Thoracic aorta (tissue), 2 donors: ENCODE measurements around the gene PPP5C. TPM values are rescaled to one million over a fixed set of nuclear protein-coding genes. Genes with fewer than 3 reads are reported as not detected.
A peak's percentile ranks its signal among the peaks of the same experiment; 100 is the strongest.

Experiments used
- ATAC-seq: fragments of 150-250 bp; one replicate; pipeline ENCODE4 v1.8.0; 2017; ENCODE audit warnings: low read depth; ENCODE audit not compliant: insufficient number of reproducible peaks, low FRiP score
- DNase-seq: peaks from one replicate; pipeline ENCODE4 v3.0.0-alpha.2; 2020; ENCODE audit warnings: low spot score
- H3K27ac ChIP-seq, 2 donors: fragments of 200-600 bp; sonication (generic); 1 replicate in 1 of 2; 2 replicates in 1 of 2; pipeline ENCODE4 v1.5.1; 2016; ENCODE audit warnings: mild to moderate bottlenecking in 2 of 2, moderate library complexity in 2 of 2
- H3K27me3 ChIP-seq: fragments of 200-600 bp; sonication (generic); replicated peaks from 2 replicates; pipeline ENCODE4 v1.6.0; 2016; ENCODE audit warnings: mild to moderate bottlenecking; ENCODE audit not compliant: insufficient read depth
- H3K36me3 ChIP-seq: fragments of 200-600 bp; sonication (generic); one replicate; pipeline ENCODE4 v1.5.1; 2016
- H3K4me1 ChIP-seq, 2 donors: fragments of 200-600 bp; sonication (generic); 1 replicate in 1 of 2; 2 replicates in 1 of 2; pipeline versions ENCODE4 v1.5.1 to v1.6.0; 2016; ENCODE audit warnings: low read depth in 2 of 2, mild to moderate bottlenecking in 1 of 2; ENCODE audit not compliant: control insufficient read depth in 1 of 2
- H3K4me3 ChIP-seq: fragments of 200-600 bp; sonication (generic); 2 replicates; pipeline ENCODE4 v1.5.1; 2016; ENCODE audit warnings: mild to moderate bottlenecking
- H3K9me3 ChIP-seq: fragments of 200-600 bp; sonication (generic); 2 replicates; pipeline ENCODE4 v1.5.1; 2016
- total RNA-seq, 2 donors: library from RNA; depleted of rRNA; stranded (reverse); fragments of >200 nt; gene quantifications; one replicate each; pipeline versions ENCODE4 v1.1.0 to v1.2.3, GENCODE V29; 2016
- TF ChIP-seq, protein P1 (sequence below): fragments of 200-600 bp; sonication (generic); IDR thresholded peaks from one replicate; pipeline ENCODE4 v1.5.1; 2019; ENCODE audit warnings: antibody characterized with exemption

Gene PPP5C
- total RNA-seq, 2 donors from 2014 or later, result 60.6 to 107 TPM

- Histone ChIP-seq H3K9me3 (no peaks in the 10 kb centered on the region), H3K27ac (no peak overlapping the region)
- TF ChIP-seq, protein P1, sequence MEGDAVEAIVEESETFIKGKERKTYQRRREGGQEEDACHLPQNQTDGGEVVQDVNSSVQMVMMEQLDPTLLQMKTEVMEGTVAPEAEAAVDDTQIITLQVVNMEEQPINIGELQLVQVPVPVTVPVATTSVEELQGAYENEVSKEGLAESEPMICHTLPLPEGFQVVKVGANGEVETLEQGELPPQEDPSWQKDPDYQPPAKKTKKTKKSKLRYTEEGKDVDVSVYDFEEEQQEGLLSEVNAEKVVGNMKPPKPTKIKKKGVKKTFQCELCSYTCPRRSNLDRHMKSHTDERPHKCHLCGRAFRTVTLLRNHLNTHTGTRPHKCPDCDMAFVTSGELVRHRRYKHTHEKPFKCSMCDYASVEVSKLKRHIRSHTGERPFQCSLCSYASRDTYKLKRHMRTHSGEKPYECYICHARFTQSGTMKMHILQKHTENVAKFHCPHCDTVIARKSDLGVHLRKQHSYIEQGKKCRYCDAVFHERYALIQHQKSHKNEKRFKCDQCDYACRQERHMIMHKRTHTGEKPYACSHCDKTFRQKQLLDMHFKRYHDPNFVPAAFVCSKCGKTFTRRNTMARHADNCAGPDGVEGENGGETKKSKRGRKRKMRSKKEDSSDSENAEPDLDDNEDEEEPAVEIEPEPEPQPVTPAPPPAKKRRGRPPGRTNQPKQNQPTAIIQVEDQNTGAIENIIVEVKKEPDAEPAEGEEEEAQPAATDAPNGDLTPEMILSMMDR, result no peak
Measured at GRCh38 chr19:46345157-46345556, 1.7 kb upstream of the PPP5C start.

GRCh38 chr19:46347572-46347883 lies 641 bp downstream of the PPP5C start:
- ATAC-seq, result no peak
- peak overlapping the region; percentile 29 to 56 for H3K27ac ChIP-seq

More at GRCh38 chr19:46345157-46345556, 1.7 kb upstream of the PPP5C start:
- no peak for ATAC-seq
- DNase-seq, result no peak
- H3K36me3 ChIP-seq, result peaks cover 8% of the 10 kb centered on the region
- H3K4me3 ChIP-seq, result no peak overlapping the region
- H3K27me3 ChIP-seq, result no peaks in the 10 kb centered on the region
- peaks cover 10 to 27% of the 10 kb centered on the region in 2 donors for H3K4me1 ChIP-seq

DNA sequence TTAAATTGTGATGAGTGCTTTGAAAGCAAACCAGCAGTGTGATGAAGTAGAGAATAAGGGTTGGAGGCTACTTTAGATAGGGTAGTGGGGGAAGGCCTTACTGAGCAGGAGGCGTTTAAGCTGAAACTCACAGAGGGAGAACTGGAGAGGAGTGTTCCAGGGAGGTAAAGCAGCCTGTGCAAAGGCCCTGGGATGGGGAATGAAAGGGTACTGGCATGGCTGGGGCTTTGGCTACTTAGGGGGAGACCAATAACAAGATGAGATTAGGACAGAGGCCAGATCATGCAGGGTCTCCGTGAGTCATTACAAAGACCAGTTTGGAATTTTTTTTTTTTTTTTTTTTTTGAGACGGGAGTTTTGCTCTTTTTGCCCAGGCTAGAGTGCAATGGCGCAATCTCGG lies 1.1 kb downstream of the PPP5C start:
- Histone ChIP-seq H3K27ac (no peak overlapping the region), H3K27me3 (no peaks in the 10 kb centered on the region), H3K4me3 (peak overlapping the region; percentile 99), H3K9me3 (no peaks in the 10 kb centered on the region), H3K36me3 (no peaks in the 10 kb centered on the region), H3K4me1 (peaks cover 30 to 49% of the 10 kb centered on the region in 2 donors)
- TF ChIP-seq, protein P1, result no peak
- ATAC-seq (no peak), DNase-seq (no peak)

More at GRCh38 chr19:46347572-46347883, 641 bp downstream of the PPP5C start:
- Histone ChIP-seq H3K9me3 (no peaks in the 10 kb centered on the region), H3K4me1 (peaks cover 30 to 49% of the 10 kb centered on the region in 2 donors), H3K27me3 (no peaks in the 10 kb centered on the region), H3K36me3 (no peaks in the 10 kb centered on the region), H3K4me3 (peak overlapping the region; percentile 99)
- TF ChIP-seq, protein P1, result peak; percentile 3
- no peak for DNase-seq

DNA sequence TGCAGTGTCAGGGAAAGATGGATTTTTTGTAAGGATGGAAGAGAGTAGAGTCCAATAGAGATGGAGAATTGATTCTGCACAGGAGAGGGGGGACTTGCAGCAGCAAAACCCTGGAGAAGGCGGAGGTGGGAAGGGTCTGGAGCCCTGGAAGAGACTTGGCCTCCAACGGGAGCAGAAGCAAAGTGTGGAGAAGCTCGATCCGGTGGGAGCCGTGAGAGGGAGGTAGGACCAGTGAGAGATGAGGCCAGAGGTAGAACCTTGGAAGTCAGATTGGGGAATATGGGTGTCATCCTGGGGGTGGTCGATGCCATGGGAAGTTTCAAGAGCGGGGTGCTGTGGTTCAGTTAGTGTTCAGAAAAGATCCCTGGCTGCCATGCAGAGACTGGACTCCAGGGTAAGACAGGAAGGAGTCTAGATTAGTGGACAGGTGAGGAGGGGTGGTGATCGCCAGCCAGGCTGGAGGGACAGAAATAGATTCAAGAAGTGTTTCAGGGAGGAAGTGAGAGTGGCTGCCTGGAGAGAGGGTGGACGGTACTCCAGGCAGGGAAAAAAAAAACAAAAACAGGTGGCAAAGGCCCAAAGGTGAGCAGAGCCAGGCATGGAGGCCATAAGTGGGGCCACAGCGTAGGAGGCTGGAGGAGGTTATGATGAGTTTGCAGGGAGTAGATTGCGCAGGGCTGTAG lies 2.6 kb downstream of the PPP5C start:
- H3K27ac ChIP-seq, result peak overlapping the region in 1 of 2 donors; percentile 34
- peaks cover 9% of the 10 kb centered on the region for H3K36me3 ChIP-seq
- peaks cover 30 to 49% of the 10 kb centered on the region in 2 donors for H3K4me1 ChIP-seq
- TF ChIP-seq, protein P1, result no peak
- no peaks in the 10 kb centered on the region for H3K9me3 ChIP-seq
- DNase-seq, result no peak
- ATAC-seq, result no peak
- no peaks in the 10 kb centered on the region for H3K27me3 ChIP-seq
- H3K4me3 ChIP-seq, result no peak overlapping the region

- peak overlapping the region; percentile 71 to 93 for H3K27ac ChIP-seq
- no peak for ATAC-seq
- peaks cover 30 to 49% of the 10 kb centered on the region in 2 donors for H3K4me1 ChIP-seq
Measured at GRCh38 chr19:46350029-46350757, 3.3 kb downstream of the PPP5C start.

More at GRCh38 chr19:46350029-46350757, 3.3 kb downstream of the PPP5C start:
- DNase-seq, result no peak
- TF ChIP-seq, protein P1, result no peak
- H3K4me3 ChIP-seq, result peak overlapping the region; percentile 16
- H3K27me3 ChIP-seq, result no peaks in the 10 kb centered on the region
- no peaks in the 10 kb centered on the region for H3K9me3 ChIP-seq
- peaks cover 10% of the 10 kb centered on the region for H3K36me3 ChIP-seq
